Prostate gland (tissue), 2 donors: ENCODE results near the gene BABAM2.

Experiments used
- POLR2A ChIP-seq: fragments of 450-650 bp; IDR thresholded peaks from one replicate; pipeline ENCODE4 v1.6.1; 2016; ENCODE audit warnings: antibody characterized with exemption, mild to moderate bottlenecking
- POLR2AphosphoS5 ChIP-seq: sonication (generic); formaldehyde crosslinking; IDR thresholded peaks from one replicate; pipeline ENCODE4 v1.6.1; 2017; ENCODE audit warnings: antibody characterized with exemption
- TF ChIP-seq, protein P1 (sequence below), 4 experiments: fragments of 200-600 bp in 2 of 4; fragments of 450-650 bp in 2 of 4; sonication (generic) in 2 of 4; IDR thresholded peaks; 1 replicate in 3 of 4; 2 replicates in 1 of 4; pipeline ENCODE4 v1.5.1; 2016 to 2019; ENCODE audit warnings: antibody characterized with exemption in 4 of 4, mild to moderate bottlenecking in 2 of 4, moderate library complexity in 2 of 4

GRCh38 chr2:27856956-27857355 lies 33.6 kb upstream of the BABAM2 start:
- TF ChIP-seq, protein P1, sequence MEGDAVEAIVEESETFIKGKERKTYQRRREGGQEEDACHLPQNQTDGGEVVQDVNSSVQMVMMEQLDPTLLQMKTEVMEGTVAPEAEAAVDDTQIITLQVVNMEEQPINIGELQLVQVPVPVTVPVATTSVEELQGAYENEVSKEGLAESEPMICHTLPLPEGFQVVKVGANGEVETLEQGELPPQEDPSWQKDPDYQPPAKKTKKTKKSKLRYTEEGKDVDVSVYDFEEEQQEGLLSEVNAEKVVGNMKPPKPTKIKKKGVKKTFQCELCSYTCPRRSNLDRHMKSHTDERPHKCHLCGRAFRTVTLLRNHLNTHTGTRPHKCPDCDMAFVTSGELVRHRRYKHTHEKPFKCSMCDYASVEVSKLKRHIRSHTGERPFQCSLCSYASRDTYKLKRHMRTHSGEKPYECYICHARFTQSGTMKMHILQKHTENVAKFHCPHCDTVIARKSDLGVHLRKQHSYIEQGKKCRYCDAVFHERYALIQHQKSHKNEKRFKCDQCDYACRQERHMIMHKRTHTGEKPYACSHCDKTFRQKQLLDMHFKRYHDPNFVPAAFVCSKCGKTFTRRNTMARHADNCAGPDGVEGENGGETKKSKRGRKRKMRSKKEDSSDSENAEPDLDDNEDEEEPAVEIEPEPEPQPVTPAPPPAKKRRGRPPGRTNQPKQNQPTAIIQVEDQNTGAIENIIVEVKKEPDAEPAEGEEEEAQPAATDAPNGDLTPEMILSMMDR (IDR thresholded peaks at IDR 0.05), result no peak
- TF ChIP-seq POLR2A, result no peak
- TF ChIP-seq POLR2AphosphoS5, result no peak
